K562 (cell line): ENCODE results near the gene LACTBL1.

Experiments
- BACH1 ChIP-seq: fragments of 200-800 bp; sonication (Bioruptor generic); IDR thresholded peaks from 2 replicates; pipeline ENCODE4 v1.6.1; 2016; ENCODE audit warnings: missing genetic modification characterization, missing compliant biosample characterization
- ETV6 ChIP-seq, 3 experiments: fragments of 150-350 bp in 1 of 3; sonication (generic) in 1 of 3; formaldehyde crosslinking in 1 of 3; IDR thresholded peaks; 2 replicates each; pipeline versions ENCODE4 v1.6.1 to v1.8.0; 2014 to 2022; ENCODE audit warnings: borderline replicate concordance in 2 of 3, low read depth in 2 of 3, antibody characterized with exemption in 1 of 3, low read length in 1 of 3, mild to moderate bottlenecking in 1 of 3, missing genetic modification reagents in 1 of 3
- RFX7 ChIP-seq: fragments of 250-450 bp; sonication (Bioruptor Pico); IDR thresholded peaks from 2 replicates; pipeline ENCODE4 v1.5.1; 2021; ENCODE audit warnings: mild to moderate bottlenecking
- TARDBP ChIP-seq: fragments of 450-650 bp; IDR thresholded peaks from 2 replicates; pipeline ENCODE4 v1.6.1; 2016
- TBL1XR1 ChIP-seq, 2 experiments: IDR thresholded peaks; 2 replicates each; pipeline ENCODE4 v1.6.1; 2012; ENCODE audit warnings: improper control_type of control experiment in 2 of 2, low read length in 2 of 2, mild to moderate bottlenecking in 1 of 2

GRCh38 chr1:22922640-22923039 lies 50.0 kb downstream of the LACTBL1 start:
- TF ChIP-seq RFX7 (CRISPR knock-in tag) (no peak), BACH1 (tag) (no peak), TARDBP (no peak), TBL1XR1 (IDR thresholded peaks at IDR 0.05; ENCODE audit: low read length in 2 of 2) (no peak), ETV6 (IDR thresholded peaks at IDR 0.05; ENCODE audit: borderline replicate concordance in 1 of 2, low read depth in 2 of 2, low read length in 1 of 2) (no peak), ETV6 (CRISPR knock-in tag; IDR thresholded peaks at IDR 0.05; ENCODE audit: borderline replicate concordance) (no peak)
